ENCODE results near the gene TTLL13.
"Not testable (repeated sequence)": the region's sequence is repeated elsewhere in the genome, so short reads cannot be mapped to it uniquely, and the experiment has no call there.

GRCh38 chr15:90281637-90282036 is 32.3 kb downstream of the TTLL13 start:
- not testable (repeated sequence) for TF ChIP-seq CTCF, POLR2A (IDR thresholded peaks at IDR 0.05)

Measured in lower leg skin (tissue), 3 donors.